Measurements from ENCODE around the gene ARHGAP10.

- TF ChIP-seq, protein P1, sequence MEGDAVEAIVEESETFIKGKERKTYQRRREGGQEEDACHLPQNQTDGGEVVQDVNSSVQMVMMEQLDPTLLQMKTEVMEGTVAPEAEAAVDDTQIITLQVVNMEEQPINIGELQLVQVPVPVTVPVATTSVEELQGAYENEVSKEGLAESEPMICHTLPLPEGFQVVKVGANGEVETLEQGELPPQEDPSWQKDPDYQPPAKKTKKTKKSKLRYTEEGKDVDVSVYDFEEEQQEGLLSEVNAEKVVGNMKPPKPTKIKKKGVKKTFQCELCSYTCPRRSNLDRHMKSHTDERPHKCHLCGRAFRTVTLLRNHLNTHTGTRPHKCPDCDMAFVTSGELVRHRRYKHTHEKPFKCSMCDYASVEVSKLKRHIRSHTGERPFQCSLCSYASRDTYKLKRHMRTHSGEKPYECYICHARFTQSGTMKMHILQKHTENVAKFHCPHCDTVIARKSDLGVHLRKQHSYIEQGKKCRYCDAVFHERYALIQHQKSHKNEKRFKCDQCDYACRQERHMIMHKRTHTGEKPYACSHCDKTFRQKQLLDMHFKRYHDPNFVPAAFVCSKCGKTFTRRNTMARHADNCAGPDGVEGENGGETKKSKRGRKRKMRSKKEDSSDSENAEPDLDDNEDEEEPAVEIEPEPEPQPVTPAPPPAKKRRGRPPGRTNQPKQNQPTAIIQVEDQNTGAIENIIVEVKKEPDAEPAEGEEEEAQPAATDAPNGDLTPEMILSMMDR (IDR thresholded peaks at IDR 0.05): no peak
- no peak for TF ChIP-seq POLR2A (IDR thresholded peaks at IDR 0.05; ENCODE audit: low read depth)
These were observed 99.8 kb downstream of the ARHGAP10 start for GRCh38 chr4:147831551-147832171.

All from esophagus muscularis mucosa (tissue), 3 donors.